ENCODE measurements around the gene TIMELESS.
"Not testable (repeated sequence)": the region's sequence is repeated elsewhere in the genome, so short reads cannot be mapped to it uniquely, and the experiment has no call there.

Gene TIMELESS, protein sequence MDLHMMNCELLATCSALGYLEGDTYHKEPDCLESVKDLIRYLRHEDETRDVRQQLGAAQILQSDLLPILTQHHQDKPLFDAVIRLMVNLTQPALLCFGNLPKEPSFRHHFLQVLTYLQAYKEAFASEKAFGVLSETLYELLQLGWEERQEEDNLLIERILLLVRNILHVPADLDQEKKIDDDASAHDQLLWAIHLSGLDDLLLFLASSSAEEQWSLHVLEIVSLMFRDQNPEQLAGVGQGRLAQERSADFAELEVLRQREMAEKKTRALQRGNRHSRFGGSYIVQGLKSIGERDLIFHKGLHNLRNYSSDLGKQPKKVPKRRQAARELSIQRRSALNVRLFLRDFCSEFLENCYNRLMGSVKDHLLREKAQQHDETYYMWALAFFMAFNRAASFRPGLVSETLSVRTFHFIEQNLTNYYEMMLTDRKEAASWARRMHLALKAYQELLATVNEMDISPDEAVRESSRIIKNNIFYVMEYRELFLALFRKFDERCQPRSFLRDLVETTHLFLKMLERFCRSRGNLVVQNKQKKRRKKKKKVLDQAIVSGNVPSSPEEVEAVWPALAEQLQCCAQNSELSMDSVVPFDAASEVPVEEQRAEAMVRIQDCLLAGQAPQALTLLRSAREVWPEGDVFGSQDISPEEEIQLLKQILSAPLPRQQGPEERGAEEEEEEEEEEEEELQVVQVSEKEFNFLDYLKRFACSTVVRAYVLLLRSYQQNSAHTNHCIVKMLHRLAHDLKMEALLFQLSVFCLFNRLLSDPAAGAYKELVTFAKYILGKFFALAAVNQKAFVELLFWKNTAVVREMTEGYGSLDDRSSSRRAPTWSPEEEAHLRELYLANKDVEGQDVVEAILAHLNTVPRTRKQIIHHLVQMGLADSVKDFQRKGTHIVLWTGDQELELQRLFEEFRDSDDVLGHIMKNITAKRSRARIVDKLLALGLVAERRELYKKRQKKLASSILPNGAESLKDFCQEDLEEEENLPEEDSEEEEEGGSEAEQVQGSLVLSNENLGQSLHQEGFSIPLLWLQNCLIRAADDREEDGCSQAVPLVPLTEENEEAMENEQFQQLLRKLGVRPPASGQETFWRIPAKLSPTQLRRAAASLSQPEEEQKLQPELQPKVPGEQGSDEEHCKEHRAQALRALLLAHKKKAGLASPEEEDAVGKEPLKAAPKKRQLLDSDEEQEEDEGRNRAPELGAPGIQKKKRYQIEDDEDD

DNA sequence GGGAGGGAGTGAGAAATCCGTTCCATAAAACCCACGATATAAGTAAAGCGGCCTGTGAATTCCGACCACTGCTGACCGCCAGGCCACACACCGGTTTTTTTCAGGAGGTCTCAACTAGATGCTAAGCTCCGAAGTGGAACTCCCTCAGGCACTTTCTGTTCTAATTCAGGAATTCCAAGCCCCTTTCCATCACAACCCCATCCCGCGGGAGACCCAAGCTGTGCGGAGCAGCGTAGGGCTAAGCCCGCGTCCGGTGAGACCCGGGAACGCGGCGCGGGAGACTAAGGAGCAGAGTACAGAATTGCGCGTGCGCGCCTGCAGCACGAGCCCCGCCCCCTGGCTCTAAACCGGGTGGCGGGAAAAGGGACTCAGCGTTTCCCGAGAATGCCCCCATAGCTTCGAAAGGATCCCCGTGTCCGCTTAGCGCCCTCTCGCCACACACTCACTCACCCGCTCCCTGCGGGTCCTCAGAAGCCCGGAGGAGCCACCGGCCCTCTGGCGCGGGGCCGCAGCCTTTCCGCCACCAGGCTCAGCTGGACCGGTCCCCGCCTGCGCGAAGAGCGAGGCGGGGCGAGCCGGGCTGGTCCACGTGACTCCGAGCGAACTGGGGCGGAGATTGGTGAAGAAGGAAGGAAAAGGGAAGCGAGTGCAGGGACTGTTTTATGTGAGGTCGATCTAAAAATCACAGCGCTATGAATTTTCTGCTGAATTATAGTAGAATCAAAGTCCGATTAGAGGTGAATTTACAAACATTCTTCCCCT lies at the start of gene TIMELESS:
TIMELESS (minus strand) TSS at position 567 of the 762 bp plus-strand sequence. CDS start 15,256 bp downstream, outside the sequence.
- DNase-seq = peak; percentile 66 to 71 (median 67)

DNA sequence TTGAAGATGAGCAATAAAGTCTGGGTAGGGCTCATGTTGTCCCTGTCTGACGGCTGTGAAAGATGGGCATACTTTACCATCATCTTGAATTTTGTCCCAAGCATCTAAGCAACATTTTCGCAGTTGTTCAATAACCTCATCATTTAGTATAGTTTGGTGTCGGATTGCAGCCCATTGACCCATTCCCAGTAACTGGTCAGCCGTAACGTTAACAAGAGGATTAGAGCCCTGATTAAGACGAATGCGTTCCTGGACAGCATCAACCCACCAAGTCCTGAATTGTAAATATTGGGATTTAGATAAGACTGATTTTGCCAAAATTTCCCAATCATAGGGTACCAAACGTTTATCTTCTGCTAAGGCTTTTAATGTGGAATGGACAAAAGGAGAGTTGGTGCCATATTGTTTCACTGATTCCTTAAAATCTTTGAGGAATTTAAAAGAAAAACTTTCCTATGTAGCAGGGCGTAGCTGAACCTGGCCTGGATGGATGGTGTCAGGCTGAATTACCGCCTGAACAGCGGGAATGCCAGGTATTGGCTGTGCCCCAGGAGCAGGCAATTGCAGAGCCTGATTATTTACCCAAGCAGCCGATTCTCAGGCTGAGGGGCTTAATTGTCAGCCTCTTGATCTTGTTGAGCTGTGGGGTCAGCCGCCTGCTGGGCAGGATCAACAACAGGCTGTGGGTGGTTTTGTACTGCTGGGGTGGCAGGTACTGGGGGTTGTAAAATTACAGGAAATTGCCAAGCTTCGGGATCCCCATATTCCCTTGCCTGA lies 49.1 kb upstream of the TIMELESS start:
- DNase-seq = not testable (repeated sequence)

DNA sequence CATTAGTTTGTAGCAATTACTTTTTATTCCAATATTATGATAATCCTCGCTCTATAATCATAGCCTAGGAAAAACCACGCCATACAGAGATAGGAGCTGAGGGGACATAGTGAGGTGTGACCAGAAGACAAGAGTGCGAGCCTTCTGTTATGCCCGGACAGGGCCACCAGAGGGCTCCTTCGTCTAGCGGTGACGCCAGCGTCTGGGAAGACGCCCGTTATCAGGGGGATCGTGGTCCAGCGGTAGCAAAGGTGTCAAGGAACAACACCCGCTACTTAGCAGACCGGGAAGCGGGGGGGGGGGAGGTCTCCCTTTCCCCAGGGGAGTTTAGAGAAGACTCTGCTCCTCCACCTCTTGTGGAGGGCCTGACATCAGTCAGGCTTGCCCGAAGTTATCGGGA lies 47.5 kb upstream of the TIMELESS start:
- DNase-seq = peak in 3 of 4 experiments; percentile 28 to 54 (median 35)

DNA sequence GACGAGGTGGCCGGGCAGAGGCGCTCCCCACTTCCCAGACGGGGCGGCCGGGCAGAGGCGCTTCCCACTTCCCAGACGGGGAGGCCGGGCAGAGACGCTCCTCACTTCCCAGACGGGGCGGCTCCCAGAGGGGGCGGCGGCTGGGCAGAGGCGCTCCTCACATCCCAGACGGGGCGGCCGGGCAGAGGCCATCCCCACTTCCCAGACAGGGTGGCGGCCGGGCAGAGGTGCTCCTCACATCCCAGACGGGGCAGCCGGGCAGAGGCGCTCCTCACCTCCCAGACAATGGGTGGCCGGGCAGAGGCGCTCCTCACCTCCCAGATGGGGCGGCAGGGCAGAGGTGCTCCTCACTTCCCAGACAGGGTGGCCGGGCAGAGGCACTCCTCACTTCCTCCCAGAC lies 45.3 kb upstream of the TIMELESS start:
- not testable (repeated sequence) for DNase-seq

DNA sequence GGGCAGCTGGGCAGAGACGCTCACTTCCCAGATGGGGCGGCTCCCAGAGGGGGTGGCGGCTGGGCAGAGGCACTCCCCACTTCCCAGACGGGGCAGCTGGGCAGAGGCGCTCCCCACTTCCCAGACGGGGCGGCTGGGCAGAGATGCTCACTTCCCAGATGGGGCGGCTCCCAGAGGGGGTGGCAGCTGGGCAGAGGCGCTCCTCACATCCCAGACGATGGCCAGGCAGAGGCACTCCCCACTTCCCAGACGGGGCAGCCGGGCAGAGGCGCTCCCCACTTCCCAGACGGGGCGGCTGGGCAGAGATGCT lies 44.8 kb upstream of the TIMELESS start:
- DNase-seq = not testable (repeated sequence)

DNA sequence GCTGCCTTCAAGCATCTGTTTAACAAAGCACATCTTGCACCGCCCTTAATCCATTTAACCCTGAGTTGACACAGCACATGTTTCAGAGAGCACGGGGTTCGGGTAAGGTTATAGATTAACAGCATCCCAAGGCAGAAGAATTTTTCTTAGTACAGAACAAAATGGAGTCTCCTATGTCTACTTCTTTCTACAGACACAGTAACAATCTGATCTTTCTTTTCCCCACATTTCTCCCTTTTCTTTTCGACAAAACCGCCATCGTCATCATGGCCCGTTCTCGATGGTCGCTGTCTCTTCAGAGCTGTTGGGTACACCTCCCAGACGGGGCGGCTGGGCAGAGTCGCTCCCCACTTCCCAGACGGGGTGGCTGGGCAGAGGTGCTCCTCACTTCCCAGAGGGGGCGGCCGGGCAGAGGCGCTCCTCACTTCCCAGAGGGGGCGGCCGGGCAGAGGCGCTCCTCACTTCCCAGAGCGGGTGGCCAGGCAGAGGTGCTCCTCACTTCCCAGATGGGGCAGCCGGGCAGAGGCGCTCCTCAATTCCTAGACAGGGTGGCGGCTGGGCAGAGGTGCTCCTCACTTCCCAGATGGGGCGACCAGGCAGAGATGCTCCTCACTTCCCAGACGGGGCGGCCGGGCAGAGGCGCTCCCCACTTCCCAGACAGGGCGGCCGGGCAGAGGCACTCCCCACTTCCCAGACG lies 44.3 kb upstream of the TIMELESS start:
- not testable (repeated sequence) for DNase-seq

DNA sequence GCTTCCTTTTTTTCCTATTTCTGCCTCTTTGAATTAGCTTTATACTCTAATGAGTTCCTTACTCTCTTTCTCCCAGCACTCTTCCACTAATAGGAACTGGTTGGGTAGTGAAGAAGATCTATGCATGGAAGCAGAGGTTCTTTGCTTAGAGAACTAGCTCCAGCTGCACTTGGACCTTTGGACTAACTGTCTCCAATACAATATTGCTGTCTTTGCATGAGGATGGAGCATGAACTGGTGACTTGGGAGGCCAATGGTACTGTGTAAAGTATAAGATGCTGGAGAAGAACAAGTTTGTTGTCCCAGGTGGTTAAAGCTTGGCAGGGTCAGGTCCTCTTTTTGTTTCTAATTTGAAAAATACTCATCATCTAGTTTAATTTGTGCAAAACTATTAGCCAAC lies 41.1 kb upstream of the TIMELESS start:
- no peak for DNase-seq

DNA sequence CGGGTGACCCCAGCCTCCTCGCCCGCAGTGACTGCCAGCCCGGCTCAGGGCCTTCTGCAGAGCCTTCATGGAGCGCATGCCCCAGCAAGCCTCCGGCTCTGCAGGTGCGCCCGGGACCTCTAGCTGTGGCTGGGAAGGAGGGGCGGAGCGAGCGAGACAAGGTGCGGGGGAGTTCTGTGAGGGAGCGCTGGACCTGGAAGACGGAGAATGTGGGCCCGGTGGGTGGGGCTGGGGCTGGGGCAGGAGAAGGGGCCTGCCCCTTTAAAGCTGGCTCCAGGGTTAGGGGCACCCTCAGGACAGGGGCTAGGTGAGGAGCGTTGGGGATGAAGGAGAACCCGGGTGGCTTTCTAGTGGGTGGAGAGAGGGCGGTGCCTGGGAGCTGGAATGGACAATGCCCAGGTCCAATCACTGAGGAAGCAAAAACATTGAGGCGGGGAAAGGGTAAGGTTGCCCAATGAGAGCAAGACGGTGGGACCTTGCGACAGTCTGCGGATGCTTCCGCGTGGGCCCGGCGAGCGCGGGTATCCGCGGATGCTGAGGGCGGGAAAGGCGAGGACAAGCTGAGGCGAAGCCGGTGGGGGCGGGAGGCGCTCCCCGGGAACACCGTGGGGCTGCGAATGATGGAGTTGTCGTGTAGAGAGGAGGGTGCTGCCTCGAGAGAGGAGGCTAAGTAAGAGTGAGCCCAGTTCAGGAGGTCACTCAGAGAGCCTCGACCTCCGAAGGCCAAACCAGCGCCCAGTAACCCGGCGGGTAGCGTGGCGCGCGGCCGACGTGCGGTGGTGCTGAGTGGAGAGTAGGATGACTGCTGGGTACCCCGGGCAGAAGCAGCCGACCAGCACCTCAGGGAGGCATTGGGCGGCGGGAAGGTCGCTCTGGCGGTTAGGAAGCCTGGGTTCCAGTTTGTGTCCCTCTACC lies 39.1 kb upstream of the TIMELESS start, which contains the start of gene GLS2:
GLS2 (minus strand) TSS at position 121 of the 915 bp plus-strand sequence; CDS start at position 78, 43 bp downstream.
- DNase-seq = peak; percentile 13 to 44 (median 36)

DNA sequence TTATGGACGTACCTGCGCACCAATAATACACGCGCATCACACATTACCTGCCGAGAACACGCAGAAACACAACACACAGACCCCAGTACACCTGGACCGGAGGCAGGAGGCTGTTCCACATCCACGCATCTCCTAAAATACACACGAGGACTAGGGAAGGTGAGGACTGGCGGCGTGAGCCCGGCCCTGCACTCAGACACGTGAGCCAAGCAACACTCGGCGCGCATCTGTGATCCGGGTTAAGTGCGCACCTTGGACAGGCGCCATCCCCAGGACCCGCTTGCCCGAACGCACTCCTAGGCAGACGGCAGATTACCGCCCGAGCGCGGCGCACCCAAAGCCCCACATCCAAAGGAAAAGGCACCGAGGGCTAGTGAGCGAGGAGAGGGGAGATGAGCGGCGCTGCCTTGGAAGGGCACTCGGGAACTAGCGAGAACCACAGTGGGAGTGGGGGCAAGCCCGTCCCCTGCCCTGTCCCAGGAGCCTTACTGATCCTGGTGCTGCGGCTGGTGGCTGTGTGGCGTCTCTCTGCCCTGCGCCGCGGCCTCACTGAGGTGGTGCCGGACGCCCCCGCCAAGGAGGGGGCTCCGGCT lies 38.3 kb upstream of the TIMELESS start:
- peak in 1 of 4 experiments; percentile 10 for DNase-seq

DNA sequence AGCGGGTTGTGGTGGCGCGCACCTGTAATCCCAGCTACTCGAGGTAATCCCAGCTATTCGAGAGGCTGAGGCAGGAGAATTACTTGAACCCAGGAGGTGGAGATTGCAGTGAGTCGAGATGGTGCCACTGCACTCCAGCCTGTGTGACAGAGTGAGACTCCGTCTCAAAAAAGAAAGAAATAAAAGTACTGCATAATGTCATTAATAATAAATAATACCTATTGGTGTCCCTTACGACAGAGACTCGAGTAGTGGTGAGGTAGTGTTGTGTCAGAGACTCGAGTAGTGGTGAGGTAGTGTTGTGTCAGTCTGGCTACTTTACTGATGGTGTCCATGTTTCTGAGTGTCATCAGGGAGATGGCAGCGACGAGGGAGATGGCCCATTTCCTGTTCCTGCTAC lies 37.5 kb upstream of the TIMELESS start:
- DNase-seq = no peak

DNA sequence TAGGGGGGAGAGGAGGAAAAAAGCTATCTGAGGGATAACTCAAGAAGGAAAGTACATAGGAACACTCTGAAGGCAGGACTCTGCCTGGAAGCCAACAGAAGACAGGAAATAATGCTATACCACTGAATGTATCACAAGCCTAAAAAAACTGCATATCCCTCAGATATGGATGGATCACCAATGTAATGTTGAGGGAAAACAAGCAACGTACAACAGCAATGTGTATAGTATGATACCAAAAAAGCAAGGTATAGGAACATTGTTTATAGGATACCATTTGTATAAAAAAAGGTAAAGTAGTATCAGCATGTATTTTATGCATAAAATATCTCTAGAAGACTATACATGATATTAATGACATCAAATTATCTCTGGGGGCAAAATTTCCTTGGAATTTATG lies 35.3 kb upstream of the TIMELESS start:
- no peak for DNase-seq

DNA sequence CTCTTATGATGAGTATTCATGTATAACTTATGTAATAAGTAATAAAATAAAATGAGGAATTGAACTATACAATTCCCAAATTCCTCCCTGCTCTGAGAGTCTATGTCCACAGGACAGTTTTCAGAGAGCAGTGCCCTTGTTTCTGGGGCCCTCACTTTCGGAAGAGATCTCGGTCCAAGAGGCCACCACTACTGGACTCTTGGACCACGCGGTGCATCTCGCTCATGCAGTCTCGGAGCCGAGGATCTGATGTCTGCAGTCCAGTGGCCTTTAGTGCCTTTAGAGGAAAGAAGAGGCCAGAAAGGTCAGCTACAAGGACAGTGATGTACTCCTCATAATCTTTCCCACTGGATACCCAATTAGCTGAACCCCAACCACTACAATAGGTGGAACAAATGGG lies 30.4 kb upstream of the TIMELESS start:
- DNase-seq = no peak

DNA sequence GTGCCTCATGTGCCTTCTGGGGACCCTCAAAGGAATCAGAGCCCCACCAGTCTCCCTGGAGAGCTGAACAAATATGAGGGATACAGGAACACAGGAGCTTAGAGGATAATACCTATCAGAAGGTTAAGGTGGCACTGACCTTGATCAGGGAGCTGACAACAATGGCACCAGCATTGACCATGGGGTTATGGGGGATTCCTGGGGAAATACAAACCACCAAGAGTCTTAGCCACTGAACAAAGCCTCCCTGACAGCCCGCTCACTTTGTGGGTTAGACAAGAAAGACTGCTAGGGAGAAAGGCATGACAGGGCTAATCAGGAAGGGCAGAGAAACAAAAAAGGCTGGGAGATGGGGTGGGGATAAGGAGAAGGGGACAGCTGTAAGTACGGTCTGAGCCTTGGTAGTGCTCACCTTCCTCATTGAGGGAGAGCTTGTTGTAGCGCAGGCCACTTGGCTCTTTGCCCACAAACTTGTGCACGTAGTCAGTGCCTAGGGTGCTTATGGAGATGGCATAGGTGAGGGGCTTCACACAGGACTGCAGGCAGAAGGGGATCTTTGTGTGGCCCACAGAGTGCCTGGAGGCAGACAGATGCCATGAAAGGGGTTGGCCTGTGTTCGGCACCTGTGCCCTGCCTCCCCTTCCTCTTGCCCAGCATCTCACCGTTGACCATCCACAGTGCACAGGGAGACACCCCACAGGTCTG lies 28.4 kb upstream of the TIMELESS start:
- DNase-seq = no peak

DNA sequence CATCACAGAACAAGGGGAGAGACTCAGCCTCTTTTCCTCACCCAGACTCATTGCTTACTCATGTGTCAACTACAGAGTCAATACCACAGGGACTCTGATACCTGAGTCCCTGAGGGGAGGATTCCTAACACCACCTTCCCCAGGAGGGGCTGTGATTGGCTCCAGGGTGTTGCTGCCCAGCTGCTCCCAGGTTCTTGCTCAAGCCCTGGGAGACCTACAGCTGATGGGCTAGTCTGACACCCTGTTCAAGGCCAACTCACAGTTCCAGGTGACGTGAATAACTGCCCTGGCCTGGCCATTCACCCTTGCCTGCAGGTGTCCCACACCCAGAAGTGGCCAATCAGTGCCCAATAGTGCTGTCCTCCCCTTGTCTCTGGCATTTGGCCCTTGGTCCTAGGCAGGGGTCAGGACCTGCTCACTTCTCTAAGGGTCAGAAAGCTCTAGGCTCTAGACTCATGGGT lies 27.8 kb upstream of the TIMELESS start:
- DNase-seq = no peak

DNA sequence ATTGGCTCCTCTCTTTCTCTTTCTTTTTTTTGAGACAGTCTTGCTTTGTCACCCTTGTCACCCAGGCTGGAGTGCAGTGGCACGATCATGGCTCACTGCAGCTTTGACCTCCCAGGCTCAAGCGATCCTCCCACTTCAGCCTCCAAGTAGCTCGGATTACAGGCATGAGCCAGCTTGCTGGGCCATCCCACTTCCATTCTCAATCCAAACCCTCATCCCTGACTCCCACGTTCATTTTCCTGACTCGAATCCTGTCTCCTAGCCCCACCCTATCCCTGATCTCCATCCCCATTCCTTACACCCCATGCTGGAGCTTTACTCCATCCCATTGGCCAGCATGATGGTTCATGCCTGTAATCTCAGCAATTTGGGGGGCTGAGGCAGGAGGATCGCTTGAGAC lies 26.9 kb upstream of the TIMELESS start:
- no peak for DNase-seq

DNA sequence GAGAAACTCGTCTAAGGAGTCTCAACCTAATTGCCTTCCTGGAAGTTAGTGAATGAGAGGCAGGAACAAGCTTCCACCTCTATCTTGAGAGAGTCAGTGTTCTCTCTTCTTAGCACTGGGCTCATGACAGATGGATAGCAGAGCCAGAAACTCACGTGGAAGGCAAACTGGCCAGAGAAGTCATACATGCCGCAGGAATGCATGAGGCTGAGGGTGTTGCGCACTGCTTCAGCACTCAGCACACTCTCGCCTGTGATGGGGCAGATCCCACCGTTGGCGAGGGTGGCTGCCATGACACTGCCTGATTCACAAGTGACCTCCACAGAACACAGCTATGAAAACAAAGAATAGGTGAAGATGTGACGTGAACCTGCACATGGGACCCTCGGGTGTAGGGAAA lies 25.2 kb upstream of the TIMELESS start:
- no peak for DNase-seq

DNA sequence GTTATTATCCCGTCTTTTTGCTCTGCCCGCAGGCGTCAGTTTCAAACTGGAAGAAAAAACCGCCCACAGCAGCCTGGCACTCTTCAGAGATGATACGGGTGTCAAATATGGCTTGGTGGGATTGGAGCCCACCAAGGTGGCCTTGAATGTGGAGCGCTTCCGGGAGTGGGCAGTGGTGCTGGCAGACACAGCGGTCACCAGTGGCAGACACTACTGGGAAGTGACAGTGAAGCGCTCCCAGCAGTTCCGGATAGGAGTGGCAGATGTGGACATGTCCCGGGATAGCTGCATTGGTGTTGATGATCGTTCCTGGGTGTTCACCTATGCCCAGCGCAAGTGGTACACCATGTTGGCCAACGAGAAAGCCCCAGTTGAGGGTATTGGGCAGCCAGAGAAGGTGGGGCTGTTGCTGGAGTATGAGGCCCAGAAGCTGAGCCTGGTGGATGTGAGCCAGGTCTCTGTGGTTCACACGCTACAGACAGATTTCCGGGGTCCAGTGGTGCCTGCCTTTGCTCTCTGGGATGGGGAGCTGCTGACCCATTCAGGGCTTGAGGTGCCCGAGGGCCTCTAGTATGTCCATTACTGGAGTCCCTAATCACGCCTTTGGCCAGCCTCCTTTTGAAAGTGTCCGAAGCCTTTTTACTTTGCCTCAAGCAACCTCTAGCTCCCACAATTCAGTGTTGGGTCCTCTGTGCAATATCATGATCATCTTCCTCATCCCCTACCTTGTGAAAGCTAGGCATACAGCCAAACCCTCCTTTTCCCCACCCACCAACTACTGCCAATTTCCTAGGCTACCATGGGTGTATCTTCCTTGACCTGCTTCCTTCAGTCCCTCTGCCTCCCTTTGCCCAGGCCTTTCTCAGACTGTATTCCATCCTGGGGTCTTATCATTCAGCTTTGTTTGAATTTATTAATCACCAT lies 20.0 kb upstream of the TIMELESS start:
- no peak for DNase-seq
